GM19467 (cell line): ENCODE data around the gene PLEKHG5.
"Not testable (repeated sequence)": the region's sequence is repeated elsewhere in the genome, so short reads cannot be mapped to it uniquely, and the experiment has no call there.

ENCODE experiments used
- ATAC-seq: cut with Tn5 transposase; IDR thresholded peaks from one replicate; pipeline ENCODE4 v1.9.1; 2021; ENCODE audit warnings: mild to moderate bottlenecking, moderate library complexity; ENCODE audit not compliant: unreplicated experiment

The PLEKHG5 gene

GRCh38 chr1:6497215-6497866, 5.9 kb upstream of the PLEKHG5 start:
- ATAC-seq = no peak

GRCh38 chr1:6496890-6497214, 5.4 kb upstream of the PLEKHG5 start:
- no peak for ATAC-seq

GRCh38 chr1:6496365-6496721, 4.9 kb upstream of the PLEKHG5 start:
- no peak for ATAC-seq

DNA sequence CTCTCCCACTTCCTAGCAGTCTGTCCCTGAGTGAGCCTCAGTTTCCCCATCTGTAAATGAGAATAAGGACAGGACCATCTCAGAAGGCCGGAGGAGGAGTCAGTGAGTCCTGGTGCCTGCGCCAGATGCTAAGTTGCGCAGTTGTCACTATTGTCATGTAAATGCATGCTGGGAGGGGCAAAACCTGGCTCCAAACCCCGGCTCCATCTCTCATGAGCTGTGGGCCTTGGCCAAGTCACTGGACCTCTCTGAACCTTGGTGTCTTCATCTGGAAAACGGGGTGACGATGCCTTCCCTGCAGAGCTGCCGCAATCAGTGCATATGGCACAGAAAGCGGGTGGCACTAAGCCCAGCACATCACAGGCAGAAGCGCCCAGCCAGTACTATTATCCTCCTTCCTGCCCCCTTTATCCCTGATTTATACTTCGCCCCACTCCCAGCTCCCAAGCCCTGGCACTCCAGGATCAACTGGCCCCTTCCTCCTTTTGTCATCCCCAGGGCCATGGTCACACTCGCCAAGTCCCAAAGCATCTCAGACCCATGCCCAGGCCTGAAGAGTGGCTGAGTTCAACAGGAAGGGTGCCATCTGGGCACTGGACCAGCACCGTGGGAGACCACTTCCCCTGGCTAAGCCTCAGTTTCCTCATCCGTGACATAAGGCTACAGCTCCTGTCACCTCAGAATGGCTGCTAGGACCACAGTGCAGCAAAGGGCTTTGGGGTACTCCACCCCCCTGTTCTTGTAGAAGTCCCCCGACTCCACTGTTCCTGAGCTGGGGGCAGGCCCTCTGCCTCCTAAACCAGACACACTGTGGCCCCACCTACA, 4.3 kb upstream of the PLEKHG5 start:
- no peak for ATAC-seq

GRCh38 chr1:6495041-6495441, 3.6 kb upstream of the PLEKHG5 start:
- no peak for ATAC-seq

DNA sequence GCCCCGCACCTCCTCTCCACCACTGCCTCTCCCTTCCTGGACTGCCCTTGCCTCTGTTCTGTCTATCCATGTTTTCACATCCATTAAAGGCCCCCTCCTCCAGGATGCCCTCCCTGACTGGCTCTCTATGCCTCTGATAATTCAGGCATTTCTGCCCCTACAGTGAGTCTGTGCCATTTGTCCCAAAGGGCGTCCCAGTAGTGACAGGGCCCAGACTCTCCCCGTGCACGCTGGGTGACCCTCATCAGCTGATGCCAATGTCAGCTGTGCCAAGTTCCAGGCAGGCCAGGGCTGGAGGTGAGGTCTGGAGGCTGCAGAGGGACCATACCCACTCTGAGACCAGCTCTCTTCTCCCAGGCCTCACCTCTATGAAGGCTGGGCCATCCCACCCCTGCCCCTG, 3.2 kb upstream of the PLEKHG5 start:
- no peak for ATAC-seq

DNA sequence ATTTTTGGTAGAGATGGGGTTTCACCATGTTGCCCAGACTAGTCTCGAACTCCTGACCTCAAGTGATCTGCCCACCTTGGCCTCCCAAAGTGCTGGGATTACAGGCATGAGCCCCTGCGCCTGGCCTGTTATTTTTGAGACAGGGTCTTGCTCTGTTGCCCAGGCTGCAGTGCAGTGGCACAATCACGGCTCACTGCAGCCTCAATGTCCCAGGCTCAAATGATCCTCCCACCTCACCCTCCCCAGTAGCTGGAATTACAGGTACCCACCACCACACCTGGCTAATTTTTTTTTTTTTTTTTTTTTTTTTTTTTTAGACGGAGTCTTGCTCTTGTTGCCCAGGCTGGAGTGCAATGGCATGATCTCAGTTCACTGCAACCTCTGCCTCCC, 2.4 kb upstream of the PLEKHG5 start:
- not testable (repeated sequence) for ATAC-seq

DNA sequence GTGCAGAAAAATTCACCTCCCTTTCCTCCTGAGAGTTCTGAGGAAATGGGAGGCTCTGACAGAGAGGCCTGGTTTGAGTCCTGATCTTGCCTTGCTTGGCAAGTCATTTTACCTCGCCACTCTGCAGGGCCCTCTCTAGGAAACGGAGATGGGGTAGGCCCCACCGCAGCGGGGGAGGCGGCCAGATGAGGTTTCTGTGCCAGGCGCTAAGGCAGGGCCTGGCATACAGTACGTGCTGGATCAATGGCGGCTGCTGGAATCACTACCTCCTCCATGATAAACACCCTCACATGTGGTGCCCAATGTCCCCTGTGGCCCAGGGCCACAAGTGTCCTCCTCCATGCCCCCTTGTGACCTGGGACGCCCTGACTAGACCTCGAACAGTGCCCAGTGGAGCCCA, 499 bp upstream of the PLEKHG5 start:
- no peak for ATAC-seq

- ATAC-seq = no peak
These were observed 402 bp downstream of the PLEKHG5 start for GRCh38 chr1:6491081-6491449.

- no peak for ATAC-seq
These were observed 1.0 kb downstream of the PLEKHG5 start for GRCh38 chr1:6490181-6491080.

- ATAC-seq = peak; percentile 56
These were observed 1.7 kb downstream of the PLEKHG5 start for GRCh38 chr1:6489799-6490180.

DNA sequence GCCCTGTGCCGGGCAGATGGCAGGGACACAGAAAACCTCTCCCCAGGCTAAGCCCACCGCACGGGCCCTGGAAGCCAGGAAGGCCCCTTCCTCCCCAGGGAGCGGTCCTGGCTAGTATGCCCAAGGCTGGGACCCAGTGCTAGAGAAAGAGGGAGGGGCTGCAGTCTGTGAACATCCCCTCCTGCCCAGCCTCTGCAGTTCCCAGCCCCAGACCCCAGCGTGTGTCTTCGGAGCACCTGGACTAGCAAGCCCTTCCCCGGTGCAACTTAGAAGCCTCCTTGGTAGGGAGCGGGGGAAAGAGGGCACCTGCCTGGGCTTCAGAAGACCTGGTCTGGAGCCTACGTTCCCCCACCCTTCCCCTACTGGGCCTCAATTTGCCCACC, 2.1 kb downstream of the PLEKHG5 start:
- no peak for ATAC-seq

DNA sequence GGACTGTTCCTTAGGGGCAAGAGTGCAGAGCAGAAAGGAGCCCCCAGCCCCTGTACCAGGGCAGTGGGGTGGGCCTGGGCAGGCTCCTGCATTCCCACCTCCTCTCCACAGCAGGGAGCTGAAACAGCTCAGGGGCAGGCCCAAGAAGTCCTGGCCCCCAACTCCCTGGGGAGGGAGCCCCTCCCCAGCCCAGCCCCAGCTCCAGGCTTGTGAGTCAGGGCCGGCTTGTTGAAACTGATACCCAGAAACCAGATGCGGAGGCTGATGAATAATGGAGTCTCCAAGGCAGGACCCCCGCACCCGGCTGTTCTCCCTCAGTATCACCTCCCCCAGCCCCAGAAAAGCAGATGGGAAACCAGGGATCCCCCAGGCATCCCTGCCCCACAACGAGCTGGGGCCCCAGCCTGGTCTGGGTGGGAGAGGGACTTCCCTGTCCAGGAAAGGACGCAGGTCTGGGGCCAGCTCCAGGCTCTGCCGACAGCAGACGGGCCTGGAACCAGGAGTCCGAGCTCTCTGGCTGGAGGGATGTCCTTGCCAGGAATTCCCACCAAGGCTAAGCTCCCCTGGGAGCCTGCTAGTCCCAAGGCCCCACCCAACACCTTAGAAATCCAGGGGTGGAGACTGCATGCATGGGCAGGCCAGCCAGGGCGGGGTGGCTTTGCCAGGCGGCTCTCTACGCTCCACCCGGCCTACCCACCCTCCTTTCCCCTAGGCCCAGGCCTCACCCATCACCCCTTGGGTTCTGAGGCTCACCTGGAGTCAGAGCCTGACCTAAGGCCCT, 2.7 kb downstream of the PLEKHG5 start:
- ATAC-seq = no peak

DNA sequence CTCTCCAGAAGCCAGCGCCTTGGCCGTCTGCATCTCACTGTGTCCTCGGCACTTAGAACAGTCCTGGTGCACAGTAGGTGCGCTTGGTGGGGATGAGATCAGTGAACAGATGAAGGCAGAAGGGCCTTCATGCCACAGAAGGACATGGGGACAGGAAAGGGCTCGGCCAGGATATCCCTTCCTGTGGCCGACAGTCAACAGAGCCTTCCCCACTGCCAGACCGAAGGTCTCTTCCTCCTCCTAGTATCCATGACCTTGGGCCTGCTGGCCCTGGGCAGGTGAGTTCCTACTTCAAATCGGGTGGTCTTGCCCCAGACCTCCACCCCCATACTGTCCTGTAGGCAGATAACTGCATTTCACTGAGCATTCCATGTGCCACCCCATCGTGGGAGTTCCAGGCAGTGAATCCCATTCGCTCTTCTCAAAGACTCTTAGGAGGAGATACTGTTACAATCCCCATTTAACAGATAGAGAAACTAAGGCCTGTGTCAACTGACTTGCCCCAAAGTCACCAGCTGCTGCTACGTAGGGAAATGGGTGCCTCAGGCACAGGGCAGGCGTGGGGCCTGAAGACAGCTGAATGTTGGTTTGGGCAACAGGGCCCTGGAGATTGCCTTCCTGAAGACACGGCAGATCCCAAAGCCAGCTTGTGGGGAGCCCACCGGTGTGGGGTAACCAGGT, 3.5 kb downstream of the PLEKHG5 start:
- no peak for ATAC-seq

- no peak for ATAC-seq
These were observed 4.9 kb downstream of the PLEKHG5 start for GRCh38 chr1:6486433-6487011.

DNA sequence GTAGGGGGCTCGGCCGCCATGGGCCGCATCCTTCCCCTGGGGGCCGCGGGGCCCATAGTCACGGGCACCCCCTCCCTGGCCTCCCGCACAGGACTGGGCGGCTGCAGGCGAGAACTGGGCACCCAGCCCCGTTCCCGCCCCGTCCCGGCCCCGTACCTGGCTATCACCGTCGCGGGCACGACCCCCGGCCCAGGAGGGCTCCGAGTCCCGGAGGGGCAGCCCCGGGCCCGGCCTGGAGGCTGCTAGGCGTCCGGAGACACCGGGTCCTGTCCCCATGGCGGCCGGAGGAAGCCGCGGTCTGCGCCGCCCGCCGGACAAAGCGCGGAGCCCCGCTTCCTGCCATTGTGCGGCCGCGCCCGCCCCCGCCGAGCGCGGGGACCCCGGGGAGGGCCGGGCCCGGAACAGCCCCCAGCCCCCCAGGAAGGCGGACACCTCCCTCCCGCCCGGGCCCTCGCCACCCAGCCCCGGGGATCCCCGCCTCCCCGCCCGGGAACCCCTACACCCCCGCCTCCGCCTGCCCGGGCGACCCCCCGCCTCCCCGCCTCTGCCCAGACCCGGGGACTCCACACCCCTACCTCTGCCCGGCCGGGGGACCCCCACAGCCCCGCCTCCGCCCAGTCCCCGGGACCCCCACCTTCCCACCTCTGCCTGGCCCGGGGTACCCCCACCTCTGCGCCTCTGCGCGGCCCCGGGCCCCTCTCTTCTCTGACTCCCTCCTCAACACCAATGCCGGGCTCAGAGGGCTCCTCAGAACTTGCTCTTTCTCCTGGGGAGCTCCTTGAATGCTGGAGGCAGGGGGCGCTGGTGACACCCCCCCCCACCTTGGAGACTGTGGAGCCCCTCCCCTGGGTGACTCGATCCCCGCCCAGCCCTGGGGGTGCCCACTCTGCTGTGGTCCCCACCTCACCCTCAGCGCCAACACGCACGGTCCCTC, 6.0 kb downstream of the PLEKHG5 start:
- no peak for ATAC-seq

- ATAC-seq = no peak
These were observed 6.7 kb downstream of the PLEKHG5 start for GRCh38 chr1:6484826-6485167.

- no peak for ATAC-seq
These were observed 7.7 kb downstream of the PLEKHG5 start for GRCh38 chr1:6483761-6484117.

DNA sequence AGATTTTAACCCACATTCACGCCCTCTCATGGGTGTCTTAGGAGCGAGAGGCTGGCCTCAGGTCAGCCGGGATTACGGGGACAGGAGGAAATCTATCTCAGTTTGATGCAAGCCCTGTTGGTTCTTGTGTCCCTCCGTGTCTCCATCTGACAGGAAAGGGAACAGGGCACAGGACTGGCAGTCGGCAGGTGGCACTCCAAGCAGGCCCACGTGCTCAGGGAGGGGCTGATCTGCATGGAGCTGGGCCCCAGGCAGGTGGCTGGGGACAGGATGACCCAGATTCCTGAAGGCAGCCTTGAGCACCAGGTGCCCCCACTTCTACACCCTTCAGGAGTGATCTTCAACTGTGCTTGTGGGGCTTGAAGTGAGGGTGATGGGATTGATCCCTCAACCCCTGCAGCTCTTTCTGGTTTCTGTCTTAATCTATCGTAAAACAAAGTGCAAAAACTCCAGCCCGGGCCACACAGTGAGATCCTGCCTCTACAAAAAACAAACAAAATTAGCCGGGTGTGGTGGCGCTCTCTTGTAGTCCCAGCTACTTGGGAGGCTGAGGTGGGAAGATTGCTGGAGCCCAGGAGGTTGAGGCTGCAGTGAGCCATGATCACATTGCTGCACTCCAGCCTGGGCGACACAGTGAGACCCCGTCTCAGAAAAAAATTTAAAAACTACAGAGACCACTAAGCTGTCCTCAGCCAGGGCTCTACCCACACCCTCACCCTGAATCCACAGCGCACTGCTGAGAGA, 8.3 kb downstream of the PLEKHG5 start:
- ATAC-seq = no peak
